OCI-LY3 (cell line): ENCODE data around the gene PTPN12.
"Not testable (repeated sequence)": the region's sequence is repeated elsewhere in the genome, so short reads cannot be mapped to it uniquely, and the experiment has no call there.

Source experiments
- H2AFZ ChIP-seq: fragments of 200-600, 300-600 bp; shearing (Covaris generic); 2 replicates; pipeline ENCODE4 v1.6.0; 2014; ENCODE audit warnings: antibody characterized with exemption, low read depth, low read length
- H3K27ac ChIP-seq: fragments of 200-600, 300-600 bp; sonication (generic); 2 replicates; pipeline ENCODE4 v1.5.1; 2014; ENCODE audit warnings: mild to moderate bottlenecking, low read length, moderate library complexity, mixed read lengths
- H3K27me3 ChIP-seq: fragments of 200-600, 300-600 bp; sonication (generic); 2 replicates; pipeline ENCODE4 v1.6.1; 2014; ENCODE audit warnings: low read depth, low read length, mixed read lengths
- H3K36me3 ChIP-seq: fragments of 200-600, 300-600 bp; sonication (generic); replicated peaks from 2 replicates; pipeline ENCODE3; 2014; ENCODE audit warnings: low read depth, low read length, mixed read lengths
- H3K4me1 ChIP-seq: fragments of 300-600, 200-600 bp; sonication (generic); 2 replicates; pipeline ENCODE4 v1.6.1; 2014; ENCODE audit warnings: low read length, mixed read lengths
- H3K4me2 ChIP-seq: fragments of 200-600, 300-600 bp; sonication (generic); 2 replicates; pipeline ENCODE4 v1.6.1; 2014; ENCODE audit warnings: low read length, mixed read lengths
- H3K4me3 ChIP-seq: fragments of 300-600, 200-600 bp; sonication (generic); 2 replicates; pipeline ENCODE4 v1.5.1; 2014; ENCODE audit warnings: antibody characterized with exemption, mild to moderate bottlenecking, low read length, moderate library complexity
- H3K79me2 ChIP-seq: fragments of 300-600, 200-600 bp; shearing (Covaris generic); 2 replicates; pipeline ENCODE4 v1.6.1; 2014; ENCODE audit warnings: mild to moderate bottlenecking, low read length, mixed read lengths
- H3K9ac ChIP-seq: fragments of 300-600, 200-600 bp; shearing (Covaris generic); 2 replicates; pipeline ENCODE4 v1.6.0; 2014; ENCODE audit warnings: mild to moderate bottlenecking, low read length, moderate library complexity
- H3K9me3 ChIP-seq: fragments of 200-600, 300-600 bp; shearing (Covaris generic); 2 replicates; pipeline ENCODE4 v1.6.1; 2014; ENCODE audit warnings: low read length, mixed read lengths; ENCODE audit not compliant: insufficient read depth
- H4K20me1 ChIP-seq: fragments of 200-600, 300-600 bp; sonication (generic); 2 replicates; pipeline ENCODE4 v1.6.1; 2016; ENCODE audit warnings: low read length, mixed read lengths; ENCODE audit not compliant: insufficient read depth
- CTCF ChIP-seq: fragments of 200-600, 300-600 bp; sonication (generic); IDR thresholded peaks from 2 replicates; pipeline ENCODE4 v1.5.1; 2014; ENCODE audit warnings: antibody characterized with exemption, low read length, low read depth
- EZH2phosphoT487 ChIP-seq: fragments of 200-600 bp; shearing (Covaris generic); IDR thresholded peaks from 2 replicates; pipeline ENCODE4 v1.6.1; 2018; ENCODE audit warnings: antibody characterized with exemption, mixed run types, low read depth

Gene PTPN12

GRCh38 chr7:77538281-77539212, 1.5 kb downstream of the PTPN12 start:
- Histone ChIP-seq H2AFZ (peak overlapping the region; percentile 81), H3K27ac (0 out of 2 replicates have a peak overlapping the region, but pooled peaks have one; percentile 60), H3K4me3 (peak overlapping the region; percentile 94), H3K36me3 (peaks cover under 1% of the 10 kb centered on the region), H3K4me2 (peak overlapping the region; percentile 89), H3K27me3 (no peaks in the 10 kb centered on the region), H3K9me3 (no peaks in the 10 kb centered on the region), H3K4me1 (peaks cover 4% of the 10 kb centered on the region; the same call in 1 of the 2 replicates), H3K79me2 (peaks cover 27% of the 10 kb centered on the region), H3K9ac (peak overlapping the region; percentile 80), H4K20me1 (peaks cover 14% of the 10 kb centered on the region; the same call in 1 of the 2 replicates)
- TF ChIP-seq EZH2phosphoT487 = no peak
- TF ChIP-seq CTCF = no peak

GRCh38 chr7:77540402-77540822, 3.3 kb downstream of the PTPN12 start:
- no peak overlapping the region for H3K9ac ChIP-seq
- H4K20me1 ChIP-seq = peaks cover 19% of the 10 kb centered on the region; the same call in 1 of the 2 replicates
- TF ChIP-seq CTCF (no peak), EZH2phosphoT487 (no peak)
- no peak overlapping the region for H3K4me2 ChIP-seq
- H3K9me3 ChIP-seq = no peaks in the 10 kb centered on the region
- H3K4me3 ChIP-seq = no peak overlapping the region
- H2AFZ ChIP-seq = no peak overlapping the region
- H3K4me1 ChIP-seq = peaks cover 13% of the 10 kb centered on the region
- peaks cover 33% of the 10 kb centered on the region for H3K79me2 ChIP-seq
- H3K27me3 ChIP-seq = no peaks in the 10 kb centered on the region
- H3K36me3 ChIP-seq = peaks cover 6% of the 10 kb centered on the region
- H3K27ac ChIP-seq = no peak overlapping the region

GRCh38 chr7:77540993-77541392, 3.9 kb downstream of the PTPN12 start:
- H3K27me3 ChIP-seq, H3K4me2 ChIP-seq, H2AFZ ChIP-seq, H3K9ac ChIP-seq, H3K4me3 ChIP-seq, H3K27ac ChIP-seq, H3K9me3 ChIP-seq, H3K36me3 ChIP-seq: not testable (repeated sequence)
- H4K20me1 ChIP-seq = peaks cover 19% of the 10 kb centered on the region; the same call in 1 of the 2 replicates
- H3K79me2 ChIP-seq = peaks cover 33% of the 10 kb centered on the region
- H3K4me1 ChIP-seq = peaks cover 13% of the 10 kb centered on the region

- Histone ChIP-seq H4K20me1 (peaks cover 19% of the 10 kb centered on the region; the same call in 1 of the 2 replicates), H3K27ac (no peak overlapping the region), H3K4me3 (no peak overlapping the region), H3K9ac (no peak overlapping the region), H3K4me1 (peaks cover 13% of the 10 kb centered on the region), H3K4me2 (no peak overlapping the region), H2AFZ (no peak overlapping the region), H3K9me3 (no peaks in the 10 kb centered on the region), H3K27me3 (no peaks in the 10 kb centered on the region), H3K79me2 (peaks cover 33% of the 10 kb centered on the region), H3K36me3 (peaks cover 6% of the 10 kb centered on the region)
- TF ChIP-seq EZH2phosphoT487 = no peak
- no peak for TF ChIP-seq CTCF
These were observed 5.3 kb downstream of the PTPN12 start for GRCh38 chr7:77542409-77542808.
